Measurements from ENCODE around the gene MBTPS1.

DNA sequence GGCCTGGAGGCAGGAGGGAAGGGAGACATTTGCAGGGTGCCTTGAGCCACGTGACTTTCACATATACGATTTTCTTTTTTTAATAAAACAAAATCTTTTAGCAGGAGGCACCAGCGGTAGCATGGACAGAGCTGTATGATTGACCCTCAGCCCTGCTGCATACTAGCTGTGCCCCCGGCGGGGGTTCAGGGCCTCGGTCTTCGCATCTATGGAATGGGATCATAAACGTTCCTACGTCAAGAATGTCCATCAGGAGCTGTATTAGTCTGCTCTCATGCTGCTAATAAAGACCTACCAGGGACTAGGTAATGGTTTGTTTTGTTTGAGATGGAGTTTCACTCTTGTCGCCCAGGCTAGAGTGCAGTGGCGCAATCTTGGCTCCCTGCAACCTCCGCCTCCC is 101.3 kb downstream of the MBTPS1 start:
- TF ChIP-seq, protein P1, sequence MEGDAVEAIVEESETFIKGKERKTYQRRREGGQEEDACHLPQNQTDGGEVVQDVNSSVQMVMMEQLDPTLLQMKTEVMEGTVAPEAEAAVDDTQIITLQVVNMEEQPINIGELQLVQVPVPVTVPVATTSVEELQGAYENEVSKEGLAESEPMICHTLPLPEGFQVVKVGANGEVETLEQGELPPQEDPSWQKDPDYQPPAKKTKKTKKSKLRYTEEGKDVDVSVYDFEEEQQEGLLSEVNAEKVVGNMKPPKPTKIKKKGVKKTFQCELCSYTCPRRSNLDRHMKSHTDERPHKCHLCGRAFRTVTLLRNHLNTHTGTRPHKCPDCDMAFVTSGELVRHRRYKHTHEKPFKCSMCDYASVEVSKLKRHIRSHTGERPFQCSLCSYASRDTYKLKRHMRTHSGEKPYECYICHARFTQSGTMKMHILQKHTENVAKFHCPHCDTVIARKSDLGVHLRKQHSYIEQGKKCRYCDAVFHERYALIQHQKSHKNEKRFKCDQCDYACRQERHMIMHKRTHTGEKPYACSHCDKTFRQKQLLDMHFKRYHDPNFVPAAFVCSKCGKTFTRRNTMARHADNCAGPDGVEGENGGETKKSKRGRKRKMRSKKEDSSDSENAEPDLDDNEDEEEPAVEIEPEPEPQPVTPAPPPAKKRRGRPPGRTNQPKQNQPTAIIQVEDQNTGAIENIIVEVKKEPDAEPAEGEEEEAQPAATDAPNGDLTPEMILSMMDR (conservative IDR thresholded peaks at IDR 0.05; ENCODE audit: low read depth, low read length), result no peak
- TF ChIP-seq EZH2 (IDR thresholded peaks at IDR 0.05; ENCODE audit: low read length, unreplicated experiment), result no peak
